Activated CD8-positive, alpha-beta memory T cell treated with anti-CD3 and anti-CD28 coated beads for 4 hours (primary cell): ENCODE measurements around the gene TRIM71.
"Not testable (repeated sequence)": the region's sequence is repeated elsewhere in the genome, so short reads cannot be mapped to it uniquely, and the experiment has no call there.

Experiments
- DNase-seq, 2 donors: peaks; one replicate each; pipeline ENCODE4 v3.0.0-alpha.2; 2020; ENCODE audit warnings: low read depth in 2 of 2

TRIM71 gene

DNA sequence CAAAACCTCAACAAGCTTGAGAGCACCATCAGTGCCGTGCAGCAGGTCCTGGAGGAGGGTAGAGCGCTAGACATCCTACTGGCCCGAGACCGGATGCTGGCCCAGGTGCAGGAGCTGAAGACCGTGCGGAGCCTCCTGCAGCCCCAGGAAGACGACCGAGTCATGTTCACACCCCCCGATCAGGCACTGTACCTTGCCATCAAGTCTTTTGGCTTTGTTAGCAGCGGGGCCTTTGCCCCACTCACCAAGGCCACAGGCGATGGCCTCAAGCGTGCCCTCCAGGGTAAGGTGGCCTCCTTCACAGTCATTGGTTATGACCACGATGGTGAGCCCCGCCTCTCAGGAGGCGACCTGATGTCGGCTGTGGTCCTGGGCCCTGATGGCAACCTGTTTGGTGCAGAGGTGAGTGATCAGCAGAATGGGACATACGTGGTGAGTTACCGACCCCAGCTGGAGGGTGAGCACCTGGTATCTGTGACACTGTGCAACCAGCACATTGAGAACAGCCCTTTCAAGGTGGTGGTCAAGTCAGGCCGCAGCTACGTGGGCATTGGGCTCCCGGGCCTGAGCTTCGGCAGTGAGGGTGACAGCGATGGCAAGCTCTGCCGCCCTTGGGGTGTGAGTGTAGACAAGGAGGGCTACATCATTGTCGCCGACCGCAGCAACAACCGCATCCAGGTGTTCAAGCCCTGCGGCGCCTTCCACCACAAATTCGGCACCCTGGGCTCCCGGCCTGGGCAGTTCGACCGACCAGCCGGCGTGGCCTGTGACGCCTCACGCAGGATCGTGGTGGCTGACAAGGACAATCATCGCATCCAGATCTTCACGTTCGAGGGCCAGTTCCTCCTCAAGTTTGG, 72.9 kb downstream of the TRIM71 start:
- DNase-seq: no peak

DNA sequence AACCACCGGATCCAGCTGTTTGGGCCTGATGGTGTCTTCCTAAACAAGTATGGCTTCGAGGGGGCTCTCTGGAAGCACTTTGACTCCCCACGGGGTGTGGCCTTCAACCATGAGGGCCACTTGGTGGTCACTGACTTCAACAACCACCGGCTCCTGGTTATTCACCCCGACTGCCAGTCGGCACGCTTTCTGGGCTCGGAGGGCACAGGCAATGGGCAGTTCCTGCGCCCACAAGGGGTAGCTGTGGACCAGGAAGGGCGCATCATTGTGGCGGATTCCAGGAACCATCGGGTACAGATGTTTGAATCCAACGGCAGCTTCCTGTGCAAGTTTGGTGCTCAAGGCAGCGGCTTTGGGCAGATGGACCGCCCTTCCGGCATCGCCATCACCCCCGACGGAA, 73.6 kb downstream of the TRIM71 start:
- DNase-seq: no peak

GRCh38 chr3:32892625-32893598, 75.1 kb downstream of the TRIM71 start:
- DNase-seq: no peak

DNA sequence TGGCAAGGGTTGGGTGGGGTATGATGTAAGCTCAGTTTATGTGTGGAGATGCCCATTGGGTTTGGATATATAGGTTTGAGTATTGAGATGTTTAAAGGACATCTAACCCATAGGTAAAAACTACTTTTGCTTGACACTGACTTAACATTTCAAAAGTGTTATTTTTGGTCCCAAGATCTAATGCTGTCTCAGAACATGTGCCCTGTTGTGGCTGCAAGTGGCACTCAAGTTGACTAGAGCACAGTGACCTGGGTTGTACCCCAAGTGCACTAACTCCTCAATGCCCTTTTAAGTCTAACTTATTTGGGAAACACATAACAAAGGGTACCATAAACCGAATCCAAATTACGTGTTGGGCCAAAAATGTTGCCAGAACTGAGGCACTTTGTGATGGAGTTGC, 77.2 kb downstream of the TRIM71 start:
- no peak for DNase-seq

DNA sequence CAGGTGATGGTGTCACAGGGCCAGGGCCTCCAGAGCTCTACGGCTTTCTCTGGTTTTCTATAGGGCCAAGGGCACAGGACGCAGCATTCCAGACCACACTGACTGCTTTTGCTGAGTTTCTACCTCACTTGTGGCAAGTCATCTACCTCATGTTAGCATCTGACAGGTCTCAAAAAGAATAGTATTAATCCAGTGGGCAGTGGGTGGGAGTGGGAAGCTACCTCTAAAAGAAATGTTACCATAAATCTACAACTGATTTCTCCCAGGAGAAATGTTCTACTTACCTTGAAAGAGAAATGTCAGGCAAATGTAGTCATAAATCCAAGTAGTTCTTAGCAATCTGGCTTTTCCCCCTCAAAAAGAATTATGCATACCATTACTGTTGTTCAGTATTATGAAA, 77.9 kb downstream of the TRIM71 start:
- no peak for DNase-seq

- no peak for DNase-seq
These were observed 78.3 kb downstream of the TRIM71 start for GRCh38 chr3:32896143-32896542.

DNA sequence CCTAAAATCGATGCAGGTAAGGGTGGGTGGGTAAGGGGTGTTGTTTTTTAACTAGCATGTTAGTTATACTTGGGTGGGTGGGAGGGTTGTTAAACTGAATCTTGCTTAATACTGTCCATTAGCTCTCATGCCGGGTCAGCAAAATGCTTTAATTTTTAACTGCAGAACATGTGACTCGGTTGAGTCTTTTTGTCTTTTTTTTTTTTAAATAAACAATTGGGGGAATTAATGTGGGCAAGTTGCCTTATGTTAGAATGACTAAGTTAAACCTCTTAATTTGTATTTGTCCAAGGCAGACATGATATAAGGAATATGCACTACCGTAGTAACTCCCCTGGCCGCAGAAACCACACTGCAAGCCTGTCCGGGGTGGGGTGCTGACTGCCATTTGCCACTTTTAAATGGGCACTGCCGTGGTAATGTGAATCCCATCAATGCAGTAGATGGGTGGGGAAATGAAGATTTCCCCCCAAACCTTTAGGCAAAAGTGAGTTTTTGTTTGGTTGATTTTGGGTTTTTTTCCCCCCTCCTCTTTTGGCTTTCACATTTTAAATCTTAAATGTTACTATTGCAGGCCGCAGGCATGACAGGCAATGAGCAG, 79.3 kb downstream of the TRIM71 start:
- DNase-seq: no peak

GRCh38 chr3:32897981-32898623, 80.3 kb downstream of the TRIM71 start:
- DNase-seq: no peak

DNA sequence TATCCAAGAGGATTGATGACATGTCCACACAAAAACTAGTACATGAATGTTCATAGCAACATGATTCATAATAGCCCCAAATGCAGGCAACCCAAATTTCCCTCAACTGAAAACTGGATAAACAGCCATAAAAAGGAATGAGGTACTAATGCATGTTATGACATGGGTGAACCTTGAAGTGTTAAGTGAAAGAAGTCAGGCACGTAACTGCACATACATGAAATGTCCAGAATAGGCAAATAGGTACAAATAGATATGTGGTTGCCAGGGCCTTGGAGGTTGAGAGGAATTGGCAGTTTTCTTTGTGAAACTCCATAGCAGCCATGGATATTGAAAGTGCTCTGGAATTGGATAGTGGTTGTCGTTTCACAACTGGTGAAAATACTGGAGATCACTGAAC, 81.5 kb downstream of the TRIM71 start:
- DNase-seq: no peak

DNA sequence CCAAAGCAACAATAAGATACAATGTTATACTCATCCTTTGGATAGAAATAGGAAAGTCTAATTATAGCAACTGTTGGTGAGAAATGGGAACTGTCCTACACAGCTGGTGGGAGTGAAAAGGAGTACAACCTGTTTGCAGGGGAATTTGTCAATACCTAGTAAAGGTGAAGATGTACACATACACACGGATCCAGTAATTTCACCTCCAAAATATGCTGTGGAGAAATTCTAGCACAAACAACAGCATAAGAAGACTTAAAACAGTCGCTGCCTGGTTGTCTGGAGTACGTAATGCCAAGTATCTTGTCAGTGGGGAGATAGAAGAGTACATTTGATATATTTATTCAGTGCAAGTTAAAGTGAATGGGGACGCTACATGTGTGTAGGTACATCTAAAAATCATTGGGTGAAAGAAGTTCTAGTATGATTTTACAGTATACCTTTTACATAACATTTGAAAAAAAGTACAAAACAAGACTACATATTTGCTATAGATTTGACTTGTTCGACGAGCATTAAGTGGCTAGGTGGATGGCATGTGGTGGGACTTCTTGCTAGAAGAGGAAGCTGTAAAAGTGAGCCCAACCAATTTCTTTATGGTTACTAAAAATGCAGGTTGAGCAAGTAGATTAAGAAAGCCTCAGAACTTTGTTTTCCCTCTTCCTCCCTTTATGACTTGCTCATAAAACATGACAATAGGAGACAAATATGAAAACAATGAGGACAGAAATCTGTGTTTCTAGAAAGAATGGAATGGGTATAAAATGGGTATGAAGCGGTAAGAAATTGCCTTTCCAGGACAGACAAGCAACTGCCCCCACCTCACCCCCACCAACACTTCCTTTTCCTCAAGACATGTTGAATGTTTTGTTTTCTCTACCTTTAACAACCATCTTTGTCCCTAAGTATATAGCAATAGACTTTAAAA, 83.5 kb downstream of the TRIM71 start:
- DNase-seq: no peak

DNA sequence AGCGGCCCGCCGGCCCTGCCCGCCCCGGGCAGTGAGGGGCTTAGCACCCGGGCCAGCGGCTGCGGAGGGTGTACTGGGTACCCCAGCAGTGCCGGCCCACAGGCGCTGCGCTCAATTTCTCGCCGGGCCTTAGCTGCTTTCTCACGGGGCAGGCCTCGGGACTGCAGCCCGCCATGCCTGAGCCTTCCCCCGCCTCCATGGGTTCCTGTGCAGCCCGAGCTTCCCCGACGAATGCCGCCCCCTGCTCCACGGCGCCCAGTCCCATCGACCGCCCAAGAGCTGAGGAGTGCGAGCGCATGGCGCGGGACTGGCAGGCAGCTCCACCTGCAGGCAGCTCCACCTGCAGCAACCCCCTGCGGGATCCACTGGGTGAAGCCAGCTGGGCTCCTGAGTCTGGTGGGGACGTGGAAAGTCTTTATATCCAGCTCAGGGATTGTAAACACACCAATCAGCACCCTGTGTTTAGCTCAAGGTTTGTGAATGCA, 85.1 kb downstream of the TRIM71 start:
- peak in 1 of 2 donors; percentile 6 for DNase-seq

- DNase-seq: no peak
These were observed 86.2 kb downstream of the TRIM71 start for GRCh38 chr3:32903953-32904352.

DNA sequence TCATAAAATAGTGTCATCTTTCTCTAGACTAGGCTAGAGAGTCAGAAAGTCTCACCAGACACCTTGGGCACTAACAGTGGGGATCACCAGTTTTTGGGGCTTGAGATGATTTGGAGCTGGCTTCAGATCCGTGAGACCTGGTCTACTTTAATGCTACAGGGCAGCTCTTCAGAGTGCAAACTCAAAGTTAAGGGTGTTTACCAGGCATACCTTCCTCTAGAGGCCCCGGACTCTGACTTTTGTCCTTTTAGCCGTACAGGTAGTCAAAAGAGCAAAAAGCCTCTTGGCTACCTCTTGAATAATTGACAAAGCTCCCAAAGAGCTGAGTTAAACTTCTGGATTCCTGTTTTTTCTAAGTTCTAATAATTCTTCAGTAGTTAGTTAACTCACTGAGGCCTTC, 92.2 kb downstream of the TRIM71 start:
- DNase-seq: no peak

DNA sequence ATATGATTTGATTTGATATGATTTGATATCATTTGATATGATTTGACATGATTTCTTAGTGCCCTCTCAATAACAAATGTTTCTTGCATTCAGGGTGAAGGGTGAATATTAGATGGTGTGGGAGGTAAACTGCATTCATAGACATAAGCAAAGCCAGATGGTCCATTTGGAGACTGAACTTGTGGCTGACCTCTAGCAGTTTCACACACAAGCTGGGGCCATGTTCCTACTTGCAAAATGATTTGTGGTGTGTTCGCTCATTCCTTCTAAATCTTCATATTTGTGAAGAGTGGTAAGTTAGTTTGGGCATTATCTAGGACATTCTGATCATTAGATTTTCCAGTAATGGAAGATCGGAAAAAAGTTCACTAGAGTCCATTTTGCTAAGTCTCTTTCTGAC, 93.2 kb downstream of the TRIM71 start:
- no peak for DNase-seq

- no peak for DNase-seq
These were observed 94.2 kb downstream of the TRIM71 start for GRCh38 chr3:32912046-32912445.

DNA sequence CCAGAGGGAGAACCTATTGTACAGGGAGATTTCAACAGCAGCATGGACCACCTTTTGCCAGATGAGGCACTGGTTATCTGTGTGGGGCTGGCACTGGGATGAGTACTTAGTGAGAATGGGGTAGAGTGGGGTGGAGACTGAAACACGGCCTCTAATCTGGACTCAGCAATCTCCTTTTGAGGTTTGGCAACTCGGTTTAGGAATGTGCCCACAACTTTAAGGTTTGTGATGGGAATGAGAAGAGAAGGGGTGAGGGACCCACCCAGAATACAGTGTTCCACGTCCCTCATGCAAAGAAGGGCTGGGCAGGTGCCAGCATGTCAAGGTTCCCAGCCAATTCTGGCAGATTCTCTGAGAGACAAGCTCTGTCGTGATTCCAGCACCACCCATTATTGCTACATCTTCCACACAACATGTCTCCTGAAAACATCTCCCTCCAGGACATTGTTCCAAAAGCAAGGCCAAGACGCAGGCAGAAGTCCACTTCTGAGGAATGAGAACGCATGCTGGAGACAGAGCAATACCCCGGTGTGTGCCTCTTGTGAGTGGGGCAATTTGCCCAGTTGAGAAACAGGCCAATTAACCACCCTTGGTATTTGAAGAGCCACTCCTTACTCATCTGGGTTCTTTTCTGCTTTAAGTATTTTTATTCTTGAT, 96.1 kb downstream of the TRIM71 start:
- DNase-seq: no peak

DNA sequence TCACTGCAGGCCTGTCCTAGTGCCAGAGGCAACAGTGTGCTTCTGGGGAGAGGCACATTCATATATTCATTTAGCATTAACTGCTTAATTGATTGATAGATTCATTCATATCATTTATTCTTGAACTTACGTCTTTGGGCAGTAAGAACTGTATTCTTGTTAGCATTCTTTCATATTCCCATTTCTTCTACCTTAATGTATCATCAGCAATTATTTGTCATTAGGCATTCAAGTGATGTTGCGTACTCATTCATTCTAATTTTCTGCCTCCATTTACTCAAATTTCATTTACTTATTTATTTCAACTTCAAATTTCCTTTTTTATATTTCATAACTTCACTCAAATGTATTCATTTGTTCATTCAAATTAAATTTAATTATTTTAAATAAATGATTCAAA, 102.1 kb downstream of the TRIM71 start:
- DNase-seq: no peak

DNA sequence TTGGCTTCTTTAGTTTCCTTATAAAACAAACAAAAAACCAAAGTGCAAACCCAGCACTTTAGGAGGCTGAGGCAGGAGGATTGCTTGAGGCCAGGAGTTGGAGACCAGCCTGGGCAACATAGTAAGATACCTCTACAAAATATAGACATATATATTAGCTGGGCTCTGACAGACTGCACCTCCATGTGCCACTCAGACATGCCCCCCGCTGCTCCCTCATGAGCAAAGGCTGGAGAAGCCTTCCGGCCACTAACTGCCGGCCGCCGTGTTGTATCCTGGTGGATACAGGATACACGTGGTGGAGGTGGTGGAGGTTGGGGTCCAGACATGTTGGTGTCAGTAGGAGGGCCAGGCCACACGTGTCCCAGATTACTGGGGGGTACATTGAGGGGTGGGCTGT, 104.3 kb downstream of the TRIM71 start:
- no peak for DNase-seq

DNA sequence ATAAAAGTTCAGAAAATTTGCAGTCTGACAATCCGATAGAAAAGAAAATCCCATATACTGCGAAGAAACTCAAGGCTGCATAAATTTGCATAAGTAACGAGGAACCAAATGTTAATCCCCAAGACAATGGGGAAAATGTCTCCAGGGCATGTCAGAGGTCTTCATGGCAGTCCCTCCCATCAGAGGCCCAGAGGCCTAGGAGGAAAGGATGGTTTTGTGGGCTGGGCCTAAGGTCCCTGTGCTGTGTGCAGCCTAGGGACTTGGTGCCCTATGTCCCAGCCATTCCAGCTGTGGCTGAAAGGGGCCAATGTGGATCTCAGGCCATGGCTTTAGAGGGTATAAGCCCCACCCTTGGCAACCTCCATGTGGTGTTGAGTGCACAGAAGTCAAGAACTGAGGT, 112.4 kb downstream of the TRIM71 start:
- DNase-seq: no peak

DNA sequence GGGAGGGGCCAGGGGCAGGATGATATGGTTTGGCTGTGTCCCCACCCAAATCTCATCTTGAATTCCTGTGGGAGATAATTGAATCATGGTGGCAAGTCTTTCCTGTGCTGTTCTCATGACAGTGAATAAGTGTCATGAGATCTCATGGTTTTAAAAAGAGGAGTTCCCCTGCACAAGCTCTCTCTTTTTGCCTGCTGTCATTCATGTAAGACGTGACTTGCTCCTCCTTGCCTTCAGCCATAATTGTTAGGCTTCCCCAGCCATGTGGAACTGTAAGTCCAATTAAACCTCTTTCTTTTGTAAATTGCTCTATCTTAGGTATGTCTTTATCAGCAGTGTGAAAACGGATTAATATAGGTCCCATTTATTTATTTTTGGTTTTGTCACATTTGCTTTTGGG, 113.5 kb downstream of the TRIM71 start:
- DNase-seq: not testable (repeated sequence)
